GM19452 (cell line): ENCODE results near the gene TNFRSF25.
"Not testable (repeated sequence)": the region's sequence is repeated elsewhere in the genome, so short reads cannot be mapped to it uniquely, and the experiment has no call there.

Experiments
- ATAC-seq: cut with Tn5 transposase; IDR thresholded peaks from one replicate; pipeline ENCODE4 v1.9.1; 2021; ENCODE audit not compliant: unreplicated experiment

Gene TNFRSF25

DNA sequence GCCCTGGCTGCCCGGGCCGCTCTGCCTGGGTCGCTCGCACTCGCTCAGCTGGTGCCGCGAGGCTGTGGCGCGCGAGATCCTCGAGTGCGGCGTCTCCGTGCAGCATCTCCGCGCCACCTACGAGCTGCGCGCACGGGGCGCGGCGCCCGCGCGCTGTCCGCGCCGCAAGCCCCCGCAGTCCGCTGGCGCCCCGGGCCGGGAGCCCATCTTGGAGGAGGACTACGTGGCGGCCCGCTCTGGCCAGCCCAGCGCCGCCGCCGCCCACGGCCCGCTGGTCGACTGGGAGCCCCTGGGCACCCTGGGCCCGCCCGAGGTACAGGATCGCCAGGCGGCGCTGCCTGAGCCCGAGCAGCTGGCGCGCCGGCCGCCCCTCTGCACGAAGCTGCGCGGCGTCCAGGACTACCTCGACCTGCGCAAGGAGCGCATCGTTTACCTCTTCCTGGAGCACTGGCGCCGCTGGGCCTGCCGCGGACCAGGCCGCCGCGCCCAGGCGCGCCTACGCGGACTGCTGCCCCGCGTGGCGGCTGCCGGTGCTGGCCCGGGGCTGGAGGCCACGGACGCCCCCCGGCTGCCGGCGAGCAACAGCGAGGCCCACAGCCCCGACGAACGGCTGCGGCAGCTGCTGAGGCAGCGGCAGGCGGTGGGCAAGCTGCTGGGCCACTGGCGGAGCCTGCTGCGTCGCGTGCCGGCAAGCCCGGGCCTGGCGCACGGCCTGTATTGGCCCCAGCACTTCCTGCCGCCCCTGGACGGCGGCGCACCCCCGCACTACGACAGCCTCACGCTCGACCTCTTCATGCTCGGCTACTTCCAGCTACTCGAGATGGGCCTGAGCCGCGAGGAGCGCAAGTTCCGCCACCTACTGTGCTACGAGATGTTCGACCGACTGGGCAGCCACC, 10.9 kb downstream of the TNFRSF25 start:
- ATAC-seq: no peak

DNA sequence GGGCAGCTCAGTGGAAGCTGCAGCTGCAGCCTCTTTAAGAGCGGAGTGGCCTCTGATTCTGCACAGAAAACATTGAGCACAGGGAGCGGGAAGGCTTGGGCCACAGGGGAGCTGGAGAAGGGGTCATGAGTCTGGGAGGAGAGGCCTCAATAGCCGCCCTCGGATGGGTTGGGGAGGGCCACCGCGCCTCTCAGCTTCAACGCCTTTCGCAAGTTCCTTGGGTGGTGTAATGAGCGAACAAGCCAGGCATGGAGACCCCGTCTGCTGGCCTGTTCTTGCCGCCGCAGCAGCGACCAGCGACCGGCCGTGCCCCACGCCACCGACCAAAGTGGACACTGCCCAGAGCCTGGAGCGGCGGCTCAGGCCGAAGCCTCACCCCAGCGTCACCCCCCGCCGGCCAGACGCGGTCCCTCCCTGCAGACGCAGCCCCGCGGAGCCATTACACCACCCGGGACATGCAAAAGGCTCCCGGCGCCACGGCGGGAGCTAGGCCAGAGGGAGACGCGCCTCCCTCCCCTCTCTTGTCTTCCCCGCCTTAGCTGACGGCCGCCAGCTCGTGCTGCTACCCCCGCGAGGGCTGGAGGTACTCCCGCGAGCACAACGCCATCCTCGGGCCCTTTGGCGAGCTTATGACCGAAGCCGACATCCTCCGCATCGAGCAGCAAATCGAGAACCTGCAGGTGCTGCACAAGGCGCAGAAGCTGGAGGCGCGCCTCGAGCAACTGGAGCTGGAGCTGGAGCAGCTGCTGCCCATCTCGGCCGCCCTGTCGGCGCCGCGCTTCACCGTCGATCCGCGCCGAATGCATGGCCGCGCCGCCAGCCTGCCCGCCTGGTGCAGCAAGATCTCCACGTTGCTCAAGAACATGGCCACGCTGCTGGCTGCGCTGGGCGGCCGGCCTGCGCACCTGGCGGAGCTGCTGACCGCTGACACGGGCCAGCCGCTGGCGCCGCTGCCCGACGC, 11.8 kb downstream of the TNFRSF25 start:
- ATAC-seq: not testable (repeated sequence)

- no peak for ATAC-seq
Measured at GRCh38 chr1:6450943-6451373, 15.0 kb downstream of the TNFRSF25 start.

GRCh38 chr1:6450486-6450885, 15.5 kb downstream of the TNFRSF25 start:
- ATAC-seq: not testable (repeated sequence)

- no peak for ATAC-seq
Measured at GRCh38 chr1:6450005-6450450, 15.9 kb downstream of the TNFRSF25 start.

GRCh38 chr1:6448749-6449631, 17.0 kb downstream of the TNFRSF25 start:
- ATAC-seq: no peak

DNA sequence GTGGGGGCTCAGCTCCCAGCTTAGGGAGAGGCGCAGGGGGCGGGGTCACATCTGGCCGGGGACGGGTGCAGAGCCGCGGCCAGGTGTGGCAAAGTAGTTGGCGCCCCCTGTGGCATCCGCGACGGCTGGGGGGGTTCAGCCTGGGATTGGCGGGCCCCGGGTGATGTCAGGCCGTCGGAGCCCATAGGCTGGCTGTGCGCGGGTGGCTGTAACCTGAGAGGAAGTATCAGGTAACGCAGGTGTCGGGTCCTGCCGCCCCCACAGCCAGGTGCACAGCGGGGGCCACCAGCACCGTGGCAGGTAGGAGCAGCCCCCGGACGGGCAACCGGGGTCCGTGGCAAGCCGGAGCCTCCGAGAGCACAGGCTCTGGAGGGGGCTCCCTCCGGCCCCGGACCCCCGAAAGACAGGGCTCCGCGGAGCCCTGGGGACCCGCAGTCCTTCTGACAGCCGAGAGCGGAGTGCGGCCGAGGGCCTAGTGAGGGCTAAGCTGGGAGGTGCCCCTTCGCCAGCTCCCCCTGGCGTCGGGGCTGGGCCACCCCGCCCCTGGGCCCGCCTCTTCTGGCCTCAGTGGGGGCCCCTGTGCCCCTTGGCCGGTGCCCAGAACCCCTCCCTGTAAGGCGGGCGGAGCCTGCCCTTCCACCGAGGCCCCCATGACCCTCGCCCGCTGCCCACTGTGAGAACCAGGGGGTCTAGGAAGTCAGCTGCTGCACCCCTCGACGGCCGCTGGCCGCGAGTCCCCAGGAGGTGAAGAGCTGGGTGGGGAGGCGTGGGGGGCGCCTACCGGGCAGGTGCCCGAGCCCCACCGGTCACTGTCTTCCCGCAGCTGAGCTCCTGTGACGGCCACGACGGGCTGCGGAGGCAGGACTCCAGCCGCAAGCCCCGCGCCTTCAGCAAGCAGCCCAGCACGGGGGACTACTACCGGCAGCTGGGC, 17.9 kb downstream of the TNFRSF25 start:
- no peak for ATAC-seq

GRCh38 chr1:6447016-6447817, 18.8 kb downstream of the TNFRSF25 start:
- no peak for ATAC-seq

DNA sequence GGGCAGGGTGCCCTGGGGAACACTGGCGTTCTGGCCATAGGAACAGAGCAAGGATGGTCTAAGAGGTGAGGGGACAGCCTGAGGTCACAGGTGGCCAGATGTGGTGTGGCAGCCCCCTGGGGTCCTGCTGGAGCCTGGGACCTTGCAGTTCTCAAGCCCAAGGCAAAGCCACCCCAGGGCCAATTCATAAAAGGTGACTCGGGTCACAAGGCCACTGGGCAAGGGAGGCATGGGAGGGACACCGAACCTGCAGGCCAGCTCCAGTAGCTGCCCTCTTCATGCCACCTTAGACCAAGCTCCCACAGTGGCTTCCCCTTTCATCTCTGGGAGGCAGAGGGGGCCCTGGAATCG, 19.3 kb downstream of the TNFRSF25 start:
- no peak for ATAC-seq

- ATAC-seq: not testable (repeated sequence)
Measured at GRCh38 chr1:6445929-6446328, 20.0 kb downstream of the TNFRSF25 start.

- no peak for ATAC-seq
Measured at GRCh38 chr1:6445062-6445763, 20.8 kb downstream of the TNFRSF25 start.

DNA sequence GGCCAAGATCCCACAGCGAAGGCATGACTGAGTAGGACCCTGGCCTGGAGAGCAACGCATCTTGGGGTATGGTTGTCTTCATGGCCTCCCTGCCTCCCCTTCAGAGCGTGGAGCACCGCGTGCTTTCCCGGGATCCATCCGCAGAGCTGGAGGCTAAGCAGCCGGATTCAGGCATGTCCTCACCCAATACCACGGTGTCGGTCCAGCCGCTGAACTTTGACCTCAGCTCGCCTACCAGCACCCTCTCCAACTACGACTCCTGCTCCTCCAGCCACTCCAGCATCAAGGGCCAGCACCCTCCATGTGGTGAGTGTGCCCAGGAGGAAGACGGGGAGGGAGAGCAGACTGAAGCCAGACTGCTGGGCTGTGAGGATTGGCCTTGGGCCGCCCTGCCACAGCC, 21.6 kb downstream of the TNFRSF25 start:
- ATAC-seq: no peak

DNA sequence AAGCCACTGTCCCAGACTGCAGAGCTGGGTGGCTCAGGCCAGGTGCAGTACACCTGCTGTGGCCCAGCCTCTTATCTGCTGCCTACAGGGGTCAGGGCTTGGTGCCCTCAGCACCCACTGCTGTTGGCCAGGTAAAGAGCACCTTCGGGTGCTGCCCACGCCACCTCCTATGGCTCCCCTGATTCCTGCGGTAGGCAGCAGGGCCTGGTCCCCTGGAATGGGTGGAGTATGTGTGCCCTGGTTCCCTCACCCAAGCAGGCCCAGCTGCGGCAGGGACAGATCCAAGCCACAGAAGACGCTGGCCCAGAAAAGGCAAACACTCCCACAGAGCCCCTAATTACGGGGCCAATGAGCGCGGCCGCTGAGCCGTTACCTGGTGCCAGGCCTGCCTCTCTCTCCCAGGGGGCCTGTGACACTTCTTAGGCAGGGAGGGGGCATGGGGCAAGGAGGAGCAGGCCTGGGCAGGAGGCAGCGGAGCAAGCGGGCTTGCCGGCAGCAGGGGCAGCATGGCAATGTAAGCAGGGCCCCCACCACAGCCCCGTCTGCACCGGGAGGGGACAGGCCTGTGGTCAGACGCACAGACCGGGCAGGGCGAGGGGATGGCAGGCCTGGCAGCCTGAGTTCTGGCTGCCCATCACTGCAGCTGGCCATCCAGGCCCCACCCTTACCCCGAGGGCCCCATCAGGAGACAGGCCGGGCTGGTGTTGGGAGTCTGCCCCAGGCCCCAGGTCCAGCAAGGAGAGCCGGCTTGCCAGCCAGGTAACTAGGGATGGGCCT, 22.4 kb downstream of the TNFRSF25 start:
- no peak for ATAC-seq

DNA sequence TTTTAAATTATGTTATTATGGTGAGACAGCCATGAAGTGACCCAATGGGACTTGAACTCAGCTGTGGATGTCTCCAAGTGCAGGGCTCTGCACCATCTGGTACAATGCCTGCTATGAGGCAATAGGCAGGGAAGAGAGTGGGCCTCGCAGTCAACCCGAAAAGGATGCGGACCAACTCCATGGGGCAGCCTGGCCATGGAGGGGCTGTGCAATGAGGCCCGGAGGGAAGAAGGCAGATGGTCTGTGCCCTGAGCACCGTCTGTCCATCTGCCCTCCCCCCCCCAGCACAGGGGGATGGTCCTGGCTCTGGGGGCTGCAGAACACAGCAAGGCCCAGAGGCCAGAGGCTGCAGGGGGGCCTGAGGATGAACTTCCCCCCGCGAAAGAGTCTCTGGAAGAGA, 24.4 kb downstream of the TNFRSF25 start:
- no peak for ATAC-seq

GRCh38 chr1:6440198-6441126, 25.5 kb downstream of the TNFRSF25 start:
- no peak for ATAC-seq

- ATAC-seq: no peak
Measured at GRCh38 chr1:6438047-6438525, 27.9 kb downstream of the TNFRSF25 start.
